Mesangial cell (primary cell): ENCODE measurements around the gene GALP. TPM values are rescaled to one million over a fixed set of nuclear protein-coding genes. Genes with fewer than 3 reads are reported as not detected.

Experiments
- total RNA-seq: library from RNA; depleted of rRNA; stranded (reverse); fragments of >200 nt; gene quantifications from 2 replicates; pipeline ENCODE4 v1.2.3, GENCODE V29; 2015

Gene GALP
- total RNA-seq, result not detected in 2 replicates

GRCh38 chr19:56175861-56176307 lies at the start of gene GALP:
Gene GALP, plus strand, starts transcription at chr19:56176008. Its CDS starts 1,101 bp downstream, at chr19:56177109.

GRCh38 chr19:56140583-56141416 lies 35.0 kb upstream of the GALP start, which contains the start of gene ZNF444:
Gene ZNF444, plus strand, starts transcription at chr19:56141287. Its CDS starts 5,625 bp downstream, at chr19:56146912.

GRCh38 chr19:56197646-56198045 lies 21.8 kb downstream of the GALP start, which contains the start of gene ZSCAN5B:
Gene ZSCAN5B, minus strand, starts transcription at chr19:56197783. Its CDS starts 4,731 bp downstream, at chr19:56193052.

GRCh38 chr19:56201973-56202372 lies 26.2 kb downstream of the GALP start, which contains the start of gene ZSCAN5C:
Gene ZSCAN5C, plus strand, starts transcription at chr19:56202273. Its CDS starts 3,641 bp downstream, at chr19:56205914.

Other genes with a start within 250 kb of the GALP start
- not detected in 2 replicates for gene NLRP13, start 243.7 kb upstream of the GALP start, total RNA-seq
- not detected in 2 replicates for gene NLRP8, start 228.2 kb upstream of the GALP start, total RNA-seq
- gene NLRP5, start 189.2 kb upstream of the GALP start, total RNA-seq, result not detected in 2 replicates
- 28.5 and 36.5 TPM in 2 replicates for gene ZNF787, start 54.7 kb upstream of the GALP start, total RNA-seq
- 21.8 and 26.1 TPM in 2 replicates for gene ZNF444, start 34.7 kb upstream of the GALP start, total RNA-seq
- gene ZSCAN5B, start 21.8 kb downstream of the GALP start, total RNA-seq, result not detected in 2 replicates
- gene ZSCAN5C, start 26.3 kb downstream of the GALP start, total RNA-seq, result not detected in 2 replicates
- gene EDDM13, start 96.7 kb downstream of the GALP start, total RNA-seq, result not detected in 2 replicates
- gene ZSCAN5A, start 138.8 kb downstream of the GALP start, total RNA-seq, result 2.0 and 2.8 TPM in 2 replicates
- gene ZNF582, start 217.5 kb downstream of the GALP start, total RNA-seq, result 2.0 and 6.1 TPM in 2 replicates
- gene ZNF583, start 228.3 kb downstream of the GALP start, total RNA-seq, result 3.9 and 4.2 TPM in 2 replicates